Endothelial cell (in vitro differentiated cells): ENCODE results near the gene MINDY3. TPM values are rescaled to one million over a fixed set of nuclear protein-coding genes. Genes with fewer than 3 reads are reported as not detected.
"Not testable (repeated sequence)": the region's sequence is repeated elsewhere in the genome, so short reads cannot be mapped to it uniquely, and the experiment has no call there.

Experiments
- DNase-seq: peaks from one replicate; pipeline ENCODE4 v3.0.0; 2021; ENCODE audit warnings: low spot score
- H3K27ac Mint-ChIP-seq: one replicate; pipeline ENCODE4 v1.8.0; 2021; ENCODE audit warnings: mixed read lengths, inconsistent platforms; ENCODE audit not compliant: unreplicated experiment
- H3K27me3 Mint-ChIP-seq: one replicate; pipeline ENCODE4 v1.8.0; 2021; ENCODE audit warnings: mild to moderate bottlenecking, moderate library complexity, mixed read lengths, inconsistent platforms; ENCODE audit not compliant: unreplicated experiment
- H3K36me3 Mint-ChIP-seq: one replicate; pipeline ENCODE4 v1.8.0; 2021; ENCODE audit warnings: mild to moderate bottlenecking, low read depth, mixed read lengths, inconsistent platforms; ENCODE audit not compliant: unreplicated experiment
- H3K4me1 Mint-ChIP-seq: one replicate; pipeline ENCODE4 v1.8.0; 2021; ENCODE audit warnings: mild to moderate bottlenecking, mixed read lengths, inconsistent platforms; ENCODE audit not compliant: unreplicated experiment
- H3K4me3 Mint-ChIP-seq: one replicate; pipeline ENCODE4 v1.8.0; 2021; ENCODE audit warnings: mild to moderate bottlenecking, mixed read lengths, inconsistent platforms; ENCODE audit not compliant: unreplicated experiment
- H3K9me3 Mint-ChIP-seq: one replicate; pipeline ENCODE4 v1.8.0; 2021; ENCODE audit warnings: mixed read lengths, inconsistent platforms; ENCODE audit not compliant: unreplicated experiment
- total RNA-seq: library from RNA; stranded (reverse); fragmentation: NEBNext Ultra II Directional; extraction: Animal tissue kit (Norgen Biotek cat#: 25700); gene quantifications from one replicate; pipeline ENCODE4 v1.2.1, GENCODE V29; 2021; ENCODE audit not compliant: unreplicated experiment
- TF ChIP-seq, protein P1 (sequence below): fragments of 200-600 bp; sonication (generic); IDR thresholded peaks from one replicate; pipeline ENCODE4 v1.5.0; 2021; ENCODE audit warnings: antibody characterized with exemption; ENCODE audit not compliant: unreplicated experiment

MINDY3 gene
- total RNA-seq, 1 donor from 2014 or later, result 26.1 TPM

DNA sequence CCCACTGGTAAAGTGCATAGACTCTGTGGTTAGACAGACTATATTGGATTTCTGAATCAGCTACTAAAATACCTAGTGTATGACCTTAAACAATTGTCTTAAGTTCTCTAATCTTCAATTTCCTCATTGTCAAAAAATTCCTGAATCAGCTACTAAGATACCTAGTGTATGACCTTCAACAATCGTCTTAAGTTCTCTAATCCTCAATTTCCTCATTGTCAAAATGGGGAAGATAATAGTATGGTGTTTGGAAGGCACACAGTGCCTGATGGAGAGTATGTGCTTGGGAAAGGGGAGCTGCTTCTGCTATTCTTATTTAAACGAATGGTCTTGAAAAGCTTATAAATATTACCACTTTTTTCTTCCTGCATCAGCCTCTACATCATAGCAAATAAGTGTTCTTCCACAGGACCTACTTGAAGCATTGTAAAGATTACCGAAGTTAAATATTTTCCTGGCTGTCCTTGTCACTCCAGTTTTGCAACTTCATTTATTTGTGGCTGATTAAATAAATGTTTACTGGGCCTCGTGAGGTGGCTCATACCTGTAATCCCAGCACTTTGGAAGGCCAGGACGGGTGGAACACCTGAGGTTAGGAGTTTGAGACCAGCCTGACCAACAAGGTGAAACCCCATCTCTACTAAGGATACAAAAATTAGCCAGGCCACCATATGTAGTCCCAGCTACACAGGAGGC, 76.2 kb downstream of the MINDY3 start:
- TF ChIP-seq, protein P1, sequence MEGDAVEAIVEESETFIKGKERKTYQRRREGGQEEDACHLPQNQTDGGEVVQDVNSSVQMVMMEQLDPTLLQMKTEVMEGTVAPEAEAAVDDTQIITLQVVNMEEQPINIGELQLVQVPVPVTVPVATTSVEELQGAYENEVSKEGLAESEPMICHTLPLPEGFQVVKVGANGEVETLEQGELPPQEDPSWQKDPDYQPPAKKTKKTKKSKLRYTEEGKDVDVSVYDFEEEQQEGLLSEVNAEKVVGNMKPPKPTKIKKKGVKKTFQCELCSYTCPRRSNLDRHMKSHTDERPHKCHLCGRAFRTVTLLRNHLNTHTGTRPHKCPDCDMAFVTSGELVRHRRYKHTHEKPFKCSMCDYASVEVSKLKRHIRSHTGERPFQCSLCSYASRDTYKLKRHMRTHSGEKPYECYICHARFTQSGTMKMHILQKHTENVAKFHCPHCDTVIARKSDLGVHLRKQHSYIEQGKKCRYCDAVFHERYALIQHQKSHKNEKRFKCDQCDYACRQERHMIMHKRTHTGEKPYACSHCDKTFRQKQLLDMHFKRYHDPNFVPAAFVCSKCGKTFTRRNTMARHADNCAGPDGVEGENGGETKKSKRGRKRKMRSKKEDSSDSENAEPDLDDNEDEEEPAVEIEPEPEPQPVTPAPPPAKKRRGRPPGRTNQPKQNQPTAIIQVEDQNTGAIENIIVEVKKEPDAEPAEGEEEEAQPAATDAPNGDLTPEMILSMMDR, result no peak
- no peak overlapping the region for H3K4me3 Mint-ChIP-seq
- no peaks in the 10 kb centered on the region for H3K4me1 Mint-ChIP-seq
- no peak for DNase-seq
- H3K36me3 Mint-ChIP-seq, result peaks cover under 1% of the 10 kb centered on the region
- no peak overlapping the region for H3K27ac Mint-ChIP-seq
- no peaks in the 10 kb centered on the region for H3K9me3 Mint-ChIP-seq
- no peaks in the 10 kb centered on the region for H3K27me3 Mint-ChIP-seq

DNA sequence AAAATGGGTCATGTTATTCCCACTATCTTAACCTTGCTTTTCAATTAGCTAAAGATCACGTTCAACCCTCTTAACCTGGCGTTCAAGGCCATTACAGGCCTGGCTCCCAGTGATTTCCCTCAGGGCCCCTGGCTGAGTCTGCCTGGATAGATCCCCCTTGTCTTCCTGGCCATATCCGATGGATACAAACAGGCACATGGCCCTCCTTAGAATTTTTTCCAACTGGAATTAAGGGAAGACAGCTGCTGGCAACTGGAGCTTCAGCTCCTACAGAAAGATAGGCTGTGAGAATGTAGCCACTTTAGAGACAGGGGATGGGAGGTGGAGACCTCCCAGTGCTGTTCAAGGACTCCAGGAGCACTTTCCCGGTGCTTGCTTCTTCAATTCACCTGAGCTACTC, 77.5 kb downstream of the MINDY3 start:
- TF ChIP-seq, protein P1, result no peak
- no peak for DNase-seq
- H3K27me3 Mint-ChIP-seq, result no peaks in the 10 kb centered on the region
- H3K4me3 Mint-ChIP-seq, result no peak overlapping the region
- H3K27ac Mint-ChIP-seq, result no peak overlapping the region
- H3K36me3 Mint-ChIP-seq, result peaks cover 9% of the 10 kb centered on the region
- H3K9me3 Mint-ChIP-seq, result no peaks in the 10 kb centered on the region
- H3K4me1 Mint-ChIP-seq, result no peaks in the 10 kb centered on the region

DNA sequence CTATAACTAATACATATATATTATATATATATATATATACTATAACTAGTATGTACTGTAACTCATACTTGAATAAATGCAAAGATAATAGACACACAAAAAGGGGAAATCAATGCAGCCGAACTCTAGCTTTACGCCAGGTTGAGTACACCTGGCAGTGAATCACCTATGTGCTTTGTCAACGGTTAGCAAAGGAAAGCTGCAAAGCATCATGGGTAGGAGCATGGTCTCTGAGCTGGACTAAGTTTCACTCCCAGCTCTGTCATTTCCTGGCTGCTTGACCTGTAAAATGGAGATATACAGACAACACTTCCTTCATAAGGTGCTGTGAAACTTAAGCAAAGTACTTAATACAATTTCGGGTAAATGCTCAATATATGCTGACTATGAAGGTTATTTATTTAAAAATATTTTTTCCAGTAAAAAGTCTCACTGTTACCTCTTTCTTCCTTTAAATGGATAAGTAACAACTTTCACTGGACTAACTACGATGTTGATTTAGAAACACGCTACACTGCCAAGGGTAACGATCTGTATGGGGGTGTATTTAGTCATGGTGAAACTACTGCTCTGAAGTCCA, 78.8 kb downstream of the MINDY3 start:
- no peak overlapping the region for H3K4me3 Mint-ChIP-seq
- no peak overlapping the region for H3K27ac Mint-ChIP-seq
- no peaks in the 10 kb centered on the region for H3K27me3 Mint-ChIP-seq
- no peaks in the 10 kb centered on the region for H3K9me3 Mint-ChIP-seq
- peaks cover 10% of the 10 kb centered on the region for H3K36me3 Mint-ChIP-seq
- TF ChIP-seq, protein P1, result no peak
- H3K4me1 Mint-ChIP-seq, result no peaks in the 10 kb centered on the region
- DNase-seq, result no peak

DNA sequence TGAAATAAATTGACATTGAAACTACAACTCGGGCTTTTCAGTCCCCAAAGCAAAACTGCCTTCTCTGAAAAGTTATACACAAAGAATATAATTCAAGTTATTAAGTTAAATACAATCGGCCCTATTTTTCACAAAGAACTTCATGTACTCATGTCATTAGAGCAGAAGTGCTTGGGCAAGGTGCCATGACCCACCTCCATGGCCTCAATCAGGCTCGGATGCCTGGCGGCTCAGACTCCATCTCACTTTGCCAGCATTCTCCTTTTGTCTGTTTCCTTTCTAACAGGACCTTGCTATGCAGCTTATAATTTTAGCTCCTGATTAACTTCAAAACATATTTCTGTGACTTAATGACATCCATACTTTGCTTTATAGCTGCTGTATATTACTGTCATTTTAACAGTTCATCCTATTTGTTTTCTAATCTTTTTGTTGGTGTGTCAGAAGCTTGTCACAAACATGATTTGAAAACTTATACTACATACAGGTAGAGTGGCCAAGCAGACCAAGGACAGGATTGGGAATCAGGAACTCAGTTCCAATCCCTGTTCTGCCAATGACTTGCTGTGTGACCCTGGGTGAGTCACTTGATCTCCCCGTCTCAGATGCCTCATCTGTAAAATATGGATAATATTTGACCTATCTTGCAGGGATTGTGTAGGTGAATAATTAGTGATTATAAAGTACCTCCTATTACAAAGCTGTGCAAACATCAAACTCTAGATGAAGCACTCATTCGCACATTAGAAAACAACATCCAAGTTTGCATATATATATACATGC, 79.8 kb downstream of the MINDY3 start:
- H3K36me3 Mint-ChIP-seq, result peaks cover 14% of the 10 kb centered on the region
- H3K4me1 Mint-ChIP-seq, result no peaks in the 10 kb centered on the region
- no peak overlapping the region for H3K4me3 Mint-ChIP-seq
- TF ChIP-seq, protein P1, result no peak
- no peak overlapping the region for H3K27ac Mint-ChIP-seq
- no peaks in the 10 kb centered on the region for H3K27me3 Mint-ChIP-seq
- H3K9me3 Mint-ChIP-seq, result no peaks in the 10 kb centered on the region
- DNase-seq, result no peak

DNA sequence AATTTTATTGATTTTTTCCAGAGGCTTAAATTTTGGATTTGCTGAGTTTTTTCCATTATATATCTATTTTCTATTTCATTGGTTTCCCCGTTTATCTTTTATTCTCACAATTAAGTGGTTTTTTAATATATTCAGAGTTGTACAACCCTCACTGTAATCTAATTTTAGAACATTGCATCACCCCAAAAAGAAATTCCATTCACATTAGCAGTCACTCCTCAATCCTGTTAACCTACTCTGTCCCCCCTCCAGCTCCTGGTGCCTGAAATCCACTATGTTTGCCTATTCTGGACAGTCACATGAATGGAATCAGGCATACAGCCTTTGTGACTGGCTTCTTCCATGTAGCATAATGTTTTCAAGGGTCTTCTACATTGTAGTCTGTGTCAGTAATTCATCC, 84.8 kb downstream of the MINDY3 start:
- TF ChIP-seq, protein P1, result no peak
- H3K9me3 Mint-ChIP-seq, result no peaks in the 10 kb centered on the region
- H3K27me3 Mint-ChIP-seq, result no peaks in the 10 kb centered on the region
- H3K4me3 Mint-ChIP-seq, result no peak overlapping the region
- peaks cover 14% of the 10 kb centered on the region for H3K36me3 Mint-ChIP-seq
- no peak for DNase-seq
- no peak overlapping the region for H3K27ac Mint-ChIP-seq
- H3K4me1 Mint-ChIP-seq, result no peaks in the 10 kb centered on the region

DNA sequence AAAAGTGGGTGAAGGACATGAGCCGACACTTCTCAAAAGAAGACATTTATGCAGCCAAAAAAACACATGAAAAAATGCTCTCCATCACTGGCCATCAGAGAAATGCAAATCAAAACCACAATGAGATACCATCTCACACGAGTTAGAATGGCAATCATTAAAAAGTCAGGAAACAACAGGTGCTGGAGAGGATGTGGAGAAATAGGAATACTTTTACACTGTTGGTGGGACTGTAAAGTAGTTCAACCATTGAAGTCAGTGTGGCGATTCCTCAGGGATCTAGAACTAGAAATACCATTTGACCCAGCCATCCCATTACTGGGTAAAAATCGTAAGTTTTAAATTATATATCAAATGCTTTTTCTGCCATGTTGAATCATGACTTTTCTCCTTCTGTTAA, 85.8 kb downstream of the MINDY3 start:
- H3K27me3 Mint-ChIP-seq, DNase-seq, H3K4me3 Mint-ChIP-seq, H3K4me1 Mint-ChIP-seq, H3K27ac Mint-ChIP-seq, H3K9me3 Mint-ChIP-seq: not testable (repeated sequence)
- H3K36me3 Mint-ChIP-seq, result peaks cover 14% of the 10 kb centered on the region
